GM18858 (cell line): ENCODE data around the gene ATP6V1A.
"Not testable (repeated sequence)": the region's sequence is repeated elsewhere in the genome, so short reads cannot be mapped to it uniquely, and the experiment has no call there.

ENCODE experiments used
- ATAC-seq: cut with Tn5 transposase; IDR thresholded peaks from one replicate; pipeline ENCODE4 v1.9.1; 2021; ENCODE audit not compliant: unreplicated experiment

The ATP6V1A gene

GRCh38 chr3:113812854-113813253 lies 66.0 kb downstream of the ATP6V1A start:
- no peak for ATAC-seq

DNA sequence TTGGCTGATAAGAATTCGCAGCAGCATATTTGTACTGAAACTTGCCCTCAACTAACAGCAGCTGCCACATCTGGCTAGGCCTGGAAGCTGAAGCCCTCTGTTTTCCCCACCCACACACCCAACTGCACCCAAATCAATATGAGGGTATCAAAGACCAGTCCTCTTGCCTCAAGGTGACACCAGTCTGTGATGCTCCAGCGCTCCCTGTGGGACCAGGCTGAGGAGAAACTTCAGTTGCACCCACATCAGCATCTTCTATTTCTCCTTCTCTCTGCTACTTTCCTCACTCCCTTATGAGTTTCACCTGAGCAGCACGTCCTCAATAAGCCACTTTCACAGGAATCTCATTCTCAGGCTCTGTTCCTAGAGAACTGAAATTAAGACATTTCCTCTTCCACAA lies 73.0 kb downstream of the ATP6V1A start:
- ATAC-seq, result no peak

GRCh38 chr3:113825090-113825489 lies 78.3 kb downstream of the ATP6V1A start:
- peak; percentile 80 for ATAC-seq

DNA sequence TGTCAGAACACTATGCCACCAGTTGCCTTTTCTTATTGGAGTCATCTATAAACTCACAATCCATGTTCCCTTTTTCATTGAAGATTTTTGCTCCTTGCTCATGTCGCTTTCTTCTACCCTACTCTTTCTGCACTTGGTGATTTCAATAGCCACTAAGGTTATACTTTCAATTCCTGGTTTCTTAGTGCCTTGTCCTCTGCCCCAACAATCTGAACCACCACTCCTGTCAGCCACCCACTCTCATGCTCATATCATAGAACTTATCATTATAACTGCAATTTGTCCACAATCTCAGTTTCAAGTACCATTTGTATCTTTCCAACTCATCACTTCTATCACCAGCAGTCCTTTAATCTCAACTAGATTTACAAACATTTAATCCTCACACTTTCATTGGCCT lies 81.8 kb downstream of the ATP6V1A start:
- peak; percentile 27 for ATAC-seq

DNA sequence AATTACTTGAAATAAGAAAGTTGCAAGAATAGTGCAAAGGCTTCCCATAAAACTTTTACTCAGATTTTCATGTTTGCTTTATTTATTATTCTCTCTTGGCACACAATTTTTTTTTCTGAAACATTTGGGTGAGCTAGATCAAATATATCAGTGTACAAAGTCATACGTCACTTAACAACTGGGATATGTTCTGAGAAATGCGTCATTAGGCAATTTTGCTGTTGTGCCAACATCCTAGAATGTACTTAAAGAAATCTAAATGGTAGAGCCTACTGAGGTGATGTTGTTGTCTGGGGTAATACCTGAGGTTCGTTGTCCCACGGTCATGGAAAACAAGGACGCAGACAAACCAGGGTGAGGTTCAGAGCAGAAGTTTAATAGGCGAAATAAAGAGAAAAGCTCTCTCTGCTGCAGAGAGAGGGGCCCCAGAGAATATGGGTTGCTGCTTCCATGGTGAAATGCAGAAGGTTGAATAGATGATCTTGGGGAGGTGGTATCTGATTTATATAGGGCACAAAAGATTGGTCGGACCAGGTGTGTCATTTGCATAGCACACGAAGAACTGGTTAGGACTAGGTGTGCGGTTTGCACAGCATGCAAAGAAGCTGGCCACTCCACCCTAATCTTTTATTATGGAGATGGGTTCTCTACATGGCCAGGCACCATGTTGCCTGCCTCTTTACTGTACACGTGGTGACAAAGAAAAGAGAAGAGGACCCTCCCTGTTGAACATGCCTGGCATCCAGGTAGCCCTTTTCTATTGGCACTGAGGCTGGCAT lies 82.9 kb downstream of the ATP6V1A start:
- no peak for ATAC-seq

GRCh38 chr3:113831103-113831355 lies 84.2 kb downstream of the ATP6V1A start:
- ATAC-seq, result no peak

- ATAC-seq, result peak; percentile 43
Measured at GRCh38 chr3:113832477-113833164, 85.8 kb downstream of the ATP6V1A start.

GRCh38 chr3:113834983-113835382 lies 88.1 kb downstream of the ATP6V1A start:
- ATAC-seq, result no peak

DNA sequence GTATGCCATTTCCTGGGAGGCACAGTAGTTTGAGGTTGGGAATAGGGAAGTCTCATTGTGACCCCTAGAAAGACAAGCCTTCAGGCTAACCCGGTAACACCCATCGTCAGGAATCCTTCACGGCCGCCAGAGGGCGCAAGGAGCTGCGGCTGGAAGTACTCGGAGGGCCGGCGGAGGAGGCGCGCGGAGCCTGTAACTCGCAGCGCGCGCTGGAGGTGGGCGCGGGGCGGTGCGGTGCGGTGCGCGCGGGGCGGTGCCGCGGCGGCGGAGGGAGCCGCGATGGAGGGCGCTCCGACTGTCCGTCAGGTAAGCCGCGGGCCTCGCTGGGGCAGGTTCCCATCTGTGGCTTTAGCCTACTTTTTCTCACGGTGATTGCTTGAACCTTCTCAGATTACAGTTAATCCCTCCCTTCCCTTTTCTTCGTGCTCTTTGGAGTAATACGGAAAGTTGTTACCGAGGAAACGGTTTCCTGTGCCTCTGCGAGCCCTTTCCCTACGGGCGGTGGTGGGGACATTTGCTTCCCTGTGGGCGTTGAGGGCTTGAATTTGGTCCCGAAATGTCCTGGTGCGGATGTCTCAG lies 91.9 kb downstream of the ATP6V1A start, which contains the start of gene GRAMD1C:
TSS of gene GRAMD1C (plus strand) at position 158 of the 579 bp plus-strand sequence. CDS start at position 280, 122 bp downstream.
- peak; percentile 86 for ATAC-seq

- no peak for ATAC-seq
Measured at GRCh38 chr3:113839551-113839950, 92.7 kb downstream of the ATP6V1A start.

DNA sequence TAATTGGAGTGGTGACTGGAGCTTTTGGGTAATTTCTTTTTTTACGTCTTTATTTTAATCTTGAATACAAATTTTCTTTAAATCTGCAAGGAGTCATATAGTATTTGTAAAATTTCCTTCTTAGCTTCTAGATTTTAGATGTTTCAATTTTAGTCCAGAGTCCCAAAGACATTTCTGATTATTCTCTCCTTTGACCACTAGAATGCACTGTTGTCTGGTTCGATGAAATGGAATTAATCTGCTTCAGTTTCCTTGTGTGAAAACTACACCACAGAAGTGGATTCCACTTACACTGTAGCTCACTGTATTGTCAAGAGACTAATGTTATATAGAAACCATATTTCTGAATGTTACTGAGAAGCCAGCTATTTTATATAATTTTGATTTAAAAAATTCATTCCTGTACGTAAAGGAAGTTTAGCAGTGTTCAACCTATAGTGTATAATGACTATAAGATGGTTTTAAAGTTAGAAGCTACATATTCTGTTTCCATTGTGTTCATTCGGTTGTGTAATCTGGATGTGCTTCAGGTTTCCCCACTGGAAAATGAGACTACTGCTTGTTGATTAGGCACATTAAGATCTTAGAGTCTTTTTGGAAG lies 97.9 kb downstream of the ATP6V1A start:
- no peak for ATAC-seq

DNA sequence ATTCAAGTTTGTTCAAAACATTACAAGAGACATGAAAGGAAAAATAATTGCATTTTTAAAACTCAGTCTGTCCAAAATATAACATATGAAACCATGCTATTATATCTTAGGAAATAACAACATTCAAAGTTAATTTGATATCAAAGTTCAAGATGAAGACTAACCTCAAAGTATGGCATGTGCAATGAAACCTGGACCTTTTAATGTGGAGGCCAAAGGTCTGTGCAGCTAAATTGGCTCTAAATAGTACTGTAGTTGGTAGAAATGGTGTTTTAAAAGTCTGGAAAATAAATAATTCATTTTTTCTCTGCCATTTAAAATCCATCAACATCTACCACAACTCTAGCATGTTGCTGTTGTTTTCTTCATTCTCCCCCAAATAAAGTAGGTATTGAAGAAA lies 100.4 kb downstream of the ATP6V1A start:
- ATAC-seq, result no peak

- no peak for ATAC-seq
Measured at GRCh38 chr3:113847664-113848461, 101.0 kb downstream of the ATP6V1A start.

DNA sequence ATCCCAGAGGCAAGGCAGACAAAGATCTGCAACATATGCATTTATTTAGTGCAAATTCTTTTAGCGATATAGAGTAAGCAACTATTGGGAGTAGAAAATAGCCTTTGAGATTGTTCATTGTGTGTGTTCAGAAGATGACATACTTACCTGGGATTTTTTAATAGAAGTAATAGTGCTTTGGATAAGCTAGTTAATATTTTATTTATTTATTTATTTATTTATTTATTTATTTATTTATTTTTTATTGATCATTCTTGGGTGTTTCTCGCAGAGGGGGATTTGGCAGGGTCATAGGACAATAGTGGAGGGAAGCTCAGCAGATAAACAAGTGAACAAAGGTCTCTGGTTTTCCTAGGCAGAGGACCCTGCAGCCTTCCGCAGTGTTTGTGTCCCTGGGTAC lies 102.2 kb downstream of the ATP6V1A start:
- ATAC-seq, result not testable (repeated sequence)

- ATAC-seq, result not testable (repeated sequence)
Measured at GRCh38 chr3:113849841-113850240, 103.0 kb downstream of the ATP6V1A start.

GRCh38 chr3:113850391-113850790 lies 103.6 kb downstream of the ATP6V1A start:
- not testable (repeated sequence) for ATAC-seq

DNA sequence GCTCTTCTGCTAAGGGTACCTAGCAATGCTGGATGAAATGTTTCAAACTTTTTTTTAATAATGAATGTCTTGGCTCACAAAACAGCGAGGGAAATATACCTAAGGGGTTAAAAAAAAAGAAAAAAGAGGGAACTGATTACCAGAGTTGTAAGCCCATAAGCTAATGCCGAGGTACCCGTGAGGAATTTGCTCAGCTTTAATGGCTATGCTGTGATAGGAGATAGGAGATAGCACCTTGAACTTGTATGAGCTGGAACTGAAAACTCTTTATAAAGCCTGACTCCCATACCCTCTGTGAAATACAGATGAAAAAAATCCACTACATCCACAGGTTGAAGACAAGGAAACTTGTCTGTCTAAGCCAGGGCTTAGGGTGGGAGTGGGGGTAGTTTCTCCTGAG lies 105.7 kb downstream of the ATP6V1A start:
- no peak for ATAC-seq
